Articular chondrocyte of knee joint (primary cell): ENCODE results near the gene ZFX. TPM values are rescaled to one million over a fixed set of nuclear protein-coding genes. Genes with fewer than 3 reads are reported as not detected.

Source experiments
- small RNA-seq: library from RNA; depleted of rRNA; stranded (forward); fragments of <200 nt; gene quantifications from one replicate; pipeline ENCODE3, GENCODE V24; 2012
- total RNA-seq: library from RNA; depleted of rRNA; stranded (reverse); fragments of >200 nt; gene quantifications from 2 replicates; pipeline ENCODE4 v1.2.3, GENCODE V29; 2012

ZFX gene
- total RNA-seq = 62.5 and 111 TPM in 2 replicates

GRCh38 chrX:24149351-24150050, at the start of gene ZFX:
Gene ZFX (plus strand): TSS chrX:24149729. CDS start chrX:24172743, 23,014 bp downstream.

Small RNA genes lying within 50 kb of the gene (small RNA-seq; reads per million reads assigned to genes)
- gene RF00263 = not detected

Other genes starting within 250 kb of the ZFX start
- 6.3 and 8.8 TPM in 2 replicates for gene APOO, start 241.8 kb upstream of the ZFX start, total RNA-seq
- gene CXorf58, start 241.7 kb upstream of the ZFX start, total RNA-seq = 0.11 TPM in 1 of 2 replicates, not detected in the other
- 15.3 and 19.7 TPM in 2 replicates for gene KLHL15, start 122.5 kb upstream of the ZFX start, total RNA-seq
- gene EIF2S3, start 94.8 kb upstream of the ZFX start, total RNA-seq = 364 and 431 TPM in 2 replicates
- 0.11 TPM in 1 of 2 replicates, not detected in the other for gene SUPT20HL2, start 164.3 kb downstream of the ZFX start, total RNA-seq
- 0.13 and 0.22 TPM in 2 replicates for gene SUPT20HL1, start 210.9 kb downstream of the ZFX start, total RNA-seq